CD4-positive, alpha-beta T cell treated with Interleukin-6 at 100 ng/mL for 8 hours (primary cell): Measurements from ENCODE around the gene USP5.

Source experiments
- DNase-seq: peaks from one replicate; pipeline ENCODE4 v3.0.0-alpha.2; 2020; ENCODE audit warnings: mixed read lengths, low spot score

USP5 gene

GRCh38 chr12:6840330-6840729 lies 11.6 kb upstream of the USP5 start:
- no peak for DNase-seq

GRCh38 chr12:6840761-6841515 lies 11.0 kb upstream of the USP5 start, which contains the start of gene GNB3:
Gene GNB3 (plus strand): TSS chr12:6840925. CDS start chr12:6841288, 363 bp downstream.
- DNase-seq: no peak

GRCh38 chr12:6842075-6842474 lies 9.9 kb upstream of the USP5 start:
- DNase-seq: no peak

- DNase-seq: no peak
Observed at GRCh38 chr12:6843118-6843902, 8.6 kb upstream of the USP5 start.

GRCh38 chr12:6845395-6845794 lies 6.6 kb upstream of the USP5 start:
- DNase-seq: no peak

- no peak for DNase-seq
Observed at GRCh38 chr12:6846316-6846869, 5.6 kb upstream of the USP5 start.

GRCh38 chr12:6847676-6848075 lies 4.3 kb upstream of the USP5 start:
- no peak for DNase-seq

GRCh38 chr12:6849427-6849826 lies 2.5 kb upstream of the USP5 start:
- no peak for DNase-seq

GRCh38 chr12:6849976-6850560 lies 1.9 kb upstream of the USP5 start:
- DNase-seq: no peak

GRCh38 chr12:6850796-6851152 lies 1.2 kb upstream of the USP5 start:
- DNase-seq: no peak

GRCh38 chr12:6851153-6851920 lies 613 bp upstream of the USP5 start, which contains the start of gene CDCA3:
Gene CDCA3 (minus strand): TSS chr12:6851286. CDS start chr12:6850952, 334 bp downstream.
- peak; percentile 95 for DNase-seq

- DNase-seq: peak; percentile 62
Observed at GRCh38 chr12:6852651-6853354, 853 bp downstream of the USP5 start.

GRCh38 chr12:6853626-6854025 lies 1.7 kb downstream of the USP5 start:
- DNase-seq: no peak

GRCh38 chr12:6854036-6854435 lies 2.1 kb downstream of the USP5 start:
- DNase-seq: no peak

- no peak for DNase-seq
Observed at GRCh38 chr12:6855322-6855721, 3.4 kb downstream of the USP5 start.

GRCh38 chr12:6858799-6859198 lies 6.8 kb downstream of the USP5 start:
- DNase-seq: no peak

- DNase-seq: no peak
Observed at GRCh38 chr12:6860116-6860515, 8.2 kb downstream of the USP5 start.

GRCh38 chr12:6860942-6861341 lies 9.0 kb downstream of the USP5 start:
- DNase-seq: no peak

- no peak for DNase-seq
Observed at GRCh38 chr12:6861391-6861790, 9.4 kb downstream of the USP5 start.

GRCh38 chr12:6863033-6863432 lies 11.1 kb downstream of the USP5 start:
- no peak for DNase-seq
